Gastrocnemius medialis (tissue), 4 donors: Measurements from ENCODE around the gene MAGEF1.

Experiments used
- CTCF ChIP-seq, 5 experiments: fragments of 450-650 bp in 3 of 5; fragments of 200-600 bp in 2 of 5; sonication (generic) in 2 of 5; IDR thresholded peaks in 4 of 5; conservative IDR thresholded peaks in 1 of 5; 1 replicate in 4 of 5; 2 replicates in 1 of 5; pipeline ENCODE4 v1.5.1; 2016 to 2019; ENCODE audit warnings: antibody characterized with exemption in 5 of 5, mild to moderate bottlenecking in 3 of 5, moderate library complexity in 3 of 5
- POLR2A ChIP-seq, 2 donors: fragments of 450-650 bp; IDR thresholded peaks; one replicate each; pipeline ENCODE4 v1.6.1; 2017; ENCODE audit warnings: antibody characterized with exemption in 2 of 2, mild to moderate bottlenecking in 2 of 2, moderate library complexity in 2 of 2

GRCh38 chr3:184663756-184664155 lies 48.1 kb downstream of the MAGEF1 start:
- TF ChIP-seq CTCF (IDR thresholded peaks at IDR 0.05 in 4 of 5, conservative IDR thresholded peaks at IDR 0.05 in 1 of 5) (no peak), POLR2A (IDR thresholded peaks at IDR 0.05) (no peak)
